Coronary artery (tissue), 2 donors: ENCODE data around the gene C20orf144.

Experiments
- DNase-seq: peaks from one replicate; pipeline ENCODE4 v3.0.0-alpha.2; 2017; ENCODE audit warnings: low spot score
- H3K27ac ChIP-seq, 2 donors: fragments of 200-600 bp; sonication (generic); one replicate each; pipeline ENCODE4 v1.5.1; 2016 to 2019
- H3K4me3 ChIP-seq: fragments of 200-600 bp; sonication (generic); 2 replicates; pipeline ENCODE4 v1.5.1; 2016; ENCODE audit warnings: mild to moderate bottlenecking, moderate library complexity
- TF ChIP-seq, protein P1 (sequence below): fragments of 200-600 bp; sonication (generic); IDR thresholded peaks from one replicate; pipeline ENCODE4 v1.5.1; 2019; ENCODE audit warnings: antibody characterized with exemption

C20orf144 gene

DNA sequence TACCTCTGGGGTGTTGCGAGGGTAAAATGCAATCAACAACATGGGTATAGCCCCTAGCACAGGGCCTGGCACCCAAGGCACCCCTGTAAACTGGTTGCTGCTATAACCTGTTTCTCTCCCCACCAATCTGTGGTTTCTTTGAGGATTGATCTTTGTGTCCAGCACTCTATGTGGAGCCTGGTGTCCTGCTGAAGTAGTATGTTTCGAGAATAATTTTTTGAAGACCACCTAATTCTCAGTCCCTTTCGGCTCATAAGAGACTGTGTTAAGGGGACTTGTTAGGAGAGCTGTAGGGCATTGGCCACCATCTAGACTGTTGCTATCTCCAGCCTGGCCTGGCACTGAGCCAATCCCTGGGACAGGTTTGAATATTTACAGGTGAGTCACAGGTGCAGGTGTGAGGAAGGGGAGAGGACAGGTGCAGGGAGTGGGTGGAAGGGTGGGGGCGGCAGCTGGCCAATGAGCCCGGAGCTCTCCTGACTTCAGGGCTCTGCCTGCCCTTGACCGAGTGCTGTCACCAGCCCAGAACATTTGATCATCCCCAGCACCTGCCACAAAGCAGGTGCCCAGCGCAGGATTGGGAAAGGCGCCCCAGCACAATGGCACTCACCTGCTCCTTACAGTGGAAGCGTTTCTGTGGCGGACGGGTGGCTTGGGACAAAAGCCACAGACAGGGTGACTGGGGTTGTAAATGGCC lies 8.1 kb upstream of the C20orf144 start:
- peak; percentile 74 for DNase-seq
- Histone ChIP-seq H3K27ac (no peak overlapping the region), H3K4me3 (no peak overlapping the region)
- TF ChIP-seq, protein P1, sequence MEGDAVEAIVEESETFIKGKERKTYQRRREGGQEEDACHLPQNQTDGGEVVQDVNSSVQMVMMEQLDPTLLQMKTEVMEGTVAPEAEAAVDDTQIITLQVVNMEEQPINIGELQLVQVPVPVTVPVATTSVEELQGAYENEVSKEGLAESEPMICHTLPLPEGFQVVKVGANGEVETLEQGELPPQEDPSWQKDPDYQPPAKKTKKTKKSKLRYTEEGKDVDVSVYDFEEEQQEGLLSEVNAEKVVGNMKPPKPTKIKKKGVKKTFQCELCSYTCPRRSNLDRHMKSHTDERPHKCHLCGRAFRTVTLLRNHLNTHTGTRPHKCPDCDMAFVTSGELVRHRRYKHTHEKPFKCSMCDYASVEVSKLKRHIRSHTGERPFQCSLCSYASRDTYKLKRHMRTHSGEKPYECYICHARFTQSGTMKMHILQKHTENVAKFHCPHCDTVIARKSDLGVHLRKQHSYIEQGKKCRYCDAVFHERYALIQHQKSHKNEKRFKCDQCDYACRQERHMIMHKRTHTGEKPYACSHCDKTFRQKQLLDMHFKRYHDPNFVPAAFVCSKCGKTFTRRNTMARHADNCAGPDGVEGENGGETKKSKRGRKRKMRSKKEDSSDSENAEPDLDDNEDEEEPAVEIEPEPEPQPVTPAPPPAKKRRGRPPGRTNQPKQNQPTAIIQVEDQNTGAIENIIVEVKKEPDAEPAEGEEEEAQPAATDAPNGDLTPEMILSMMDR: no peak

DNA sequence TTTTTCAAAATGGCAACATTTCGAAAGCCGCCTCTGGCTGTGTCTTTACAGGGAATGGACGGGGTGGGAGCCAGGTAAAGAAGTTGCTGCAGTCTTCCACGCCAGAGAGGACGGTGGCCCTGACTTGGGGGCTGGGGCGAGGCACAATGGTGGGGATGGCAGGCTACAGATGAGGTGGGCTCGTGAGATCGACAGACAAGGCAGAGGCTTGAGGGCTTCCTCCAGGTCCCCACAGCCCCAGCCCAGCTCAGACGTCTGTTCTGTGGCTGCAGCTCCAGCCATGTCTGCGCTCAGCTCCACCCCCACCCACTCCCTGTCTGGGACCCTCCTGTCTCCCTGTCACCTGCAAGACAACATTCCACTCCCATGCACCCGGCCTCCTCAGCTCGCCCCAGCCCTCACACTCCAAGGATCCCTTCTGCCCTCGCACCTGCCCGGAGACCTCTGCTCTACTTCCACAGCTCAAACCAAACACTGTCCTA lies 7.4 kb upstream of the C20orf144 start:
- TF ChIP-seq, protein P1: no peak
- H3K4me3 ChIP-seq: no peak overlapping the region
- no peak overlapping the region for H3K27ac ChIP-seq
- DNase-seq: no peak

DNA sequence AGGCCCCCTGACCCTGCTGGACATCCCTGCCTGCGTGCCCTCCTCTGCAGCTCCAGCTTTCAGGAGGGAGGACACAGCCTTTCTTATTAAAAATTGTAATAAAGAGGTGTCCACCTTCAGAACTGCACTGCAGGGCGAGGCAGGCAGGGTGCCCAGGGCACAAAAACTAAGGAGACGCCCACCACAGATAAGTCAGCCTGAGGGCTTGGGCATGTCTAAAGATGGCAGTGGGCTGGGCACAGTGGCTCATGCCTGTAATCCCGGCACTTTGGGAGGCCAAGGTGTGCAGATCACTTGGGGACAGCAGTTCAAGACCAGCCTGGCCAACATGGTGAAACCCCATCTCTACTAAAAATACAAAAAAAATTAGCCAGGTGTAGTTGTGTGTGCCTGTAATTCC lies 7.0 kb upstream of the C20orf144 start:
- Histone ChIP-seq H3K27ac (no peak overlapping the region), H3K4me3 (no peak overlapping the region)
- DNase-seq: no peak
- TF ChIP-seq, protein P1: no peak

DNA sequence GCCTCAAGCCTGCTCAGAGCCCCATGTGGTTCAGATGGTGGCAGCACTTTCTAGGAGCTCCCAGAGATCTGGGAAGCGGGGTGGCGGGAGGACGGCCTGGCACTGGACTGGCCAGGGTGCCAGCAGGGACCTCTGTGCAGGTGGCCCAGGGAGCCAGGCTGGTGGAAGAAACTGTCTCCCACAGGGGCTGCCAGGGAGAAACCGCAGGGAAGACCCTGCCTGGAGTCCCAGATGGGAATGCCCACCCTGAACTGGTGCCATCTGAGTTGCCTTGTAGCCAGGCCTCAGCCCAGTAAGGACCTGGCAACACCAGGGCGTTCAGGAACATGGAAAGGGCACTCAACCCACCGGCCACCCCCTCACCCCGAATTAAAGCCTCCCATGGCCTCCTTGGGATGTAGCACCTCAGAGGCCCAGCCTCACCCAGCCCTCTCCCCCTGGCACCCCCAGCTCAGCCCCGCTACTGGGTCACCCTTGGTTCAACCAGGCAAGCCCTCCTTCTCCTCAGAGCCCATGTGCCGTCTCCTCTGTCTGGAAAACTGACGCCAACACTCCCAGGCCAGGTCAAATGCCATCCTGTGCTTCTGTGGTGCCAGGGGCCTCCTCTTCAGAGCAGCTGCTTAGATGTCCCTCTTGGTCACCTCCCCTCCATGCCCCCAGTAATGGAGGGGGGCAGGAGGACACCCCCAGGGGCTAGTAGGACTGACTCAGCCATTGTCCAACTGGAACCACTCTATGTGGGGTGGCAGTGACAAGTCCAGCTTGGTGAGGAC lies 5.9 kb upstream of the C20orf144 start:
- Histone ChIP-seq H3K4me3 (no peak overlapping the region), H3K27ac (no peak overlapping the region)
- TF ChIP-seq, protein P1: no peak
- DNase-seq: no peak

DNA sequence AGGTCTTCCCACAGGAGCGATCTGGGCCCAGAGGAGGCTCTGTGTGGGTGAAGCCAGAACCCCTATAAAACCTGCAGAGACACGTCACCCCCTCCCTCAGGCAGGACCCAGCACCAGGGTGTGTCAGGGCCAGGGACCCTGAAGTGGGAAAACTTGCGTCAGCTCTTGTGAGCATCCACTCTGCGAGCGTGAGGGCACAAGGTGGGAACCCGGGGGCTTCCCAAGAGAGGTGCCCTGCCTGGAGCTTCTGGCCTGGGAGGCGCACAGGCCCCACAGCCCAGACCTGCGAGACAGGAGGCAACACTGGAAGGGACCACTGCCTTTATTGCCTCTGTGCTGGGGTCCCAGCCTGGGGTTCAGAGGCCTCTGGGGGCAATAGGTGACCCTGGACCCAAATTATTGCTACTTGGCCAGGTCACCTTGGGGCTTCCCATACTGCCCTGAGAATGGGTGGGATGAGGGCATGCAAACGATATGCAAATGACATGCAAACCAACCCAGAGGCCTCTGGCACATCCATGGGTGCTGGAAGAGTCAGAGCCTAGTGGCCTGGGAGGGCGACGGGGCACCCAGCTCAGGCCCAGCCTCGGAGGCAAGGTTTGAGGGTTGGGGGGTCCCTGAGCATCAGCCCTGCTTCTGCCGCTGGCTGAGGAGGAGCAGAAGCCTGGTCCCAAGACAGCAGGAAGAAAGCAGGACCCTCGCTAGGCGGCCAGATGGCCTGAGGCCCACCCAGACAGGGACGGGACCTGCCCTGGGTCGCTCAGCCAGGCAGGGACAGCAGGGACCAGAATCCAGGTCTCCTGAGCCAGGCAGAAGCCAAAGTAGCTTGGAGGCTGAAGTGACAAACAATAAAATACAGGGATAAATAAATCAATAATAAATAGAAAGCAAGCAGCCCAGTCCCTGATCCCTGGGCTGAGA lies 5.1 kb upstream of the C20orf144 start:
- TF ChIP-seq, protein P1: no peak
- H3K4me3 ChIP-seq: no peak overlapping the region

DNA sequence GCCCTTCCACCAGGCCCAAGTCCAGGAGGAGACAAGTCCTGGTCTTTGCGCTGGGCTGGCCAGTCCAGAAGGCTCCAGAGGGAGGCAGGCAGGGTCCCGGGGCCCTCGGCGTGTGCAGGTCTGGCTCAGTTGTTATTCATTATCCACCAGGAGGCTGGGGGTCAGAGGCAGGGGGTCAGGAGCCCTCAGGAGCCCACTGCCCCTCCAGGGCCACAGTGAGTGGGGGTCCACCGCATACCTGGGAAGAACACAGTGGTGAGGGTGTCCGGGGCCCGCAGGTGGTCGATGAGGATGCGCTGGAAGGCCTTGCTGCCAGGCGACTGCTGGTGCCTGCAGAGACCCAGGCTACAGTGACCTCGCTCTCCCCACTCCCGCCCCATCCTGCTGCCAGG lies 4.4 kb upstream of the C20orf144 start:
- TF ChIP-seq, protein P1: no peak
- no peak for DNase-seq

More for the DNA sequence above, 5.1 kb upstream of the C20orf144 start:
- peak; percentile 74 for DNase-seq
- no peak overlapping the region for H3K27ac ChIP-seq

More for the DNA sequence above, 4.4 kb upstream of the C20orf144 start:
- no peak overlapping the region for H3K4me3 ChIP-seq
- no peak overlapping the region for H3K27ac ChIP-seq
